Endothelial cell of umbilical vein (primary cell): ENCODE results near the gene KIF5C.

Source experiments
- EZH2 ChIP-seq: IDR thresholded peaks from 2 replicates; pipeline ENCODE4 v1.6.1; 2012; ENCODE audit warnings: borderline replicate concordance, low read depth, mild to moderate bottlenecking, moderate library complexity, low read length, inconsistent platforms; ENCODE audit not compliant: severe bottlenecking
- POLR2A ChIP-seq: IDR thresholded peaks from 2 replicates; pipeline ENCODE4 v1.6.1; 2012; ENCODE audit warnings: low read depth, mild to moderate bottlenecking, control low read depth, low read length
- POLR2AphosphoS5 ChIP-seq: IDR thresholded peaks from 2 replicates; pipeline ENCODE4 v1.6.1; 2012; ENCODE audit warnings: low read depth, mild to moderate bottlenecking, control low read depth, low read length, moderate library complexity; ENCODE audit not compliant: insufficient read depth
- TF ChIP-seq, protein P1 (sequence below), 2 donors: IDR thresholded peaks; 1 replicate in 1 of 2; 2 replicates in 1 of 2; pipeline ENCODE4 v1.5.1; 2011; ENCODE audit warnings: low read length in 2 of 2, mild to moderate bottlenecking in 2 of 2, moderate library complexity in 2 of 2, control low read depth in 1 of 2, inconsistent platforms in 1 of 2, low read depth in 1 of 2; ENCODE audit not compliant: insufficient read depth in 1 of 2; ENCODE audit errors: extremely low read depth in 1 of 2

DNA sequence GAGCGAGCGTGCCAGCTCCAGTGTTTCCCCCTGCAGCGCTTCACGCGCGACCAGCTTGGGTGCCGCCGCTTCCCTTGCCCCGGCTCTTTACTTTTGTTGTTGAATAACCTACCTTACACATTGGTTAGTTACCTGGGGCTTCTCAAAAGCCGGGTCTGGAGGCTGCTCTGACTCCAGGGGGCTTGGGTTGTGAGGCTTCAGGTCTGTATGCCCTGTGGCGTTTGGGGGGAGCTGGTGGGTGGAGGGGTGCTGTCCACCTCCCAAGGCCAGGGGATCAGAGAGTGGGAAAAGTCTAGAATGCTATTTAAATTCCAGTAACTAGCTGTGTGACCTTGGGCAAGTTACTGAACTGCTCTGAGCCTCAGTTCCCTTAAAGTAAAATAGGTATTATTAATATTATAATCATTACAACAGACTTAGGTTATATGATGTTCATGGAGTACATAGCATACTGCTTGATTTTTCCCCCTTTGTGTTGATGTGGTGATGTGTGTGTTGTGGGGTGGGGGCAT lies 164.2 kb downstream of the KIF5C start:
- TF ChIP-seq, protein P1, sequence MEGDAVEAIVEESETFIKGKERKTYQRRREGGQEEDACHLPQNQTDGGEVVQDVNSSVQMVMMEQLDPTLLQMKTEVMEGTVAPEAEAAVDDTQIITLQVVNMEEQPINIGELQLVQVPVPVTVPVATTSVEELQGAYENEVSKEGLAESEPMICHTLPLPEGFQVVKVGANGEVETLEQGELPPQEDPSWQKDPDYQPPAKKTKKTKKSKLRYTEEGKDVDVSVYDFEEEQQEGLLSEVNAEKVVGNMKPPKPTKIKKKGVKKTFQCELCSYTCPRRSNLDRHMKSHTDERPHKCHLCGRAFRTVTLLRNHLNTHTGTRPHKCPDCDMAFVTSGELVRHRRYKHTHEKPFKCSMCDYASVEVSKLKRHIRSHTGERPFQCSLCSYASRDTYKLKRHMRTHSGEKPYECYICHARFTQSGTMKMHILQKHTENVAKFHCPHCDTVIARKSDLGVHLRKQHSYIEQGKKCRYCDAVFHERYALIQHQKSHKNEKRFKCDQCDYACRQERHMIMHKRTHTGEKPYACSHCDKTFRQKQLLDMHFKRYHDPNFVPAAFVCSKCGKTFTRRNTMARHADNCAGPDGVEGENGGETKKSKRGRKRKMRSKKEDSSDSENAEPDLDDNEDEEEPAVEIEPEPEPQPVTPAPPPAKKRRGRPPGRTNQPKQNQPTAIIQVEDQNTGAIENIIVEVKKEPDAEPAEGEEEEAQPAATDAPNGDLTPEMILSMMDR (IDR thresholded peaks at IDR 0.05; ENCODE audit: extremely low read depth in 1 of 2, insufficient read depth in 1 of 2, low read depth in 1 of 2, low read length in 2 of 2), result no peak
- TF ChIP-seq POLR2AphosphoS5, result no peak
- no peak for TF ChIP-seq POLR2A
- TF ChIP-seq EZH2, result no peak
